NCI-H187 treated with DMSO at 0.1 percent for 48 hours (cell line): Measurements from ENCODE around the gene ICE2.

Experiments
- DNase-seq: peaks from one replicate; lab custom pipeline; 2025; lab: John Stamatoyannopoulos, UW

ICE2 gene

GRCh38 chr15:60496853-60497252 is 17.9 kb upstream of the ICE2 start:
- DNase-seq = no peak

- DNase-seq = no peak
Observed at GRCh38 chr15:60494108-60494507, 15.2 kb upstream of the ICE2 start.

- DNase-seq = no peak
Observed at GRCh38 chr15:60493166-60493565, 14.2 kb upstream of the ICE2 start.

GRCh38 chr15:60486742-60487141 is 7.8 kb upstream of the ICE2 start:
- no peak for DNase-seq

- DNase-seq = no peak
Observed at GRCh38 chr15:60485365-60486055, 6.6 kb upstream of the ICE2 start.

GRCh38 chr15:60483042-60483441 is 4.1 kb upstream of the ICE2 start:
- DNase-seq = no peak

GRCh38 chr15:60480888-60481287 is 1.9 kb upstream of the ICE2 start:
- no peak for DNase-seq

- no peak for DNase-seq
Observed at GRCh38 chr15:60480149-60480548, 1.2 kb upstream of the ICE2 start.

- DNase-seq = no peak
Observed at GRCh38 chr15:60479361-60480110, 594 bp upstream of the ICE2 start.

- no peak for DNase-seq
Observed at GRCh38 chr15:60477916-60478565, 901 bp downstream of the ICE2 start.

GRCh38 chr15:60477164-60477563 is 1.8 kb downstream of the ICE2 start:
- no peak for DNase-seq

- no peak for DNase-seq
Observed at GRCh38 chr15:60476713-60477112, 2.2 kb downstream of the ICE2 start.

GRCh38 chr15:60473135-60473534 is 5.8 kb downstream of the ICE2 start:
- no peak for DNase-seq

- no peak for DNase-seq
Observed at GRCh38 chr15:60471314-60471713, 7.6 kb downstream of the ICE2 start.

- no peak for DNase-seq
Observed at GRCh38 chr15:60469893-60470641, 8.9 kb downstream of the ICE2 start.

- no peak for DNase-seq
Observed at GRCh38 chr15:60464836-60465630, 13.9 kb downstream of the ICE2 start.

GRCh38 chr15:60462027-60462426 is 16.9 kb downstream of the ICE2 start:
- no peak for DNase-seq

- DNase-seq = no peak
Observed at GRCh38 chr15:60460931-60461330, 18.0 kb downstream of the ICE2 start.

- DNase-seq = no peak
Observed at GRCh38 chr15:60458721-60459120, 20.2 kb downstream of the ICE2 start.

GRCh38 chr15:60457985-60458384 is 21.0 kb downstream of the ICE2 start:
- no peak for DNase-seq

- DNase-seq = no peak
Observed at GRCh38 chr15:60454824-60455223, 24.1 kb downstream of the ICE2 start.
